Esophagus muscularis mucosa (tissue), 4 donors: ENCODE measurements around the gene DRAP1.

ENCODE experiments used
- CTCF ChIP-seq, 3 experiments: fragments of 200-600 bp in 2 of 3; fragments of 450-650 bp in 1 of 3; sonication (generic) in 2 of 3; IDR thresholded peaks; one replicate each; pipeline ENCODE4 v1.5.1; 2017 to 2019; ENCODE audit warnings: antibody characterized with exemption in 3 of 3, mild to moderate bottlenecking in 2 of 3, moderate library complexity in 1 of 3
- EP300 ChIP-seq: sonication (generic); formaldehyde crosslinking; IDR thresholded peaks from one replicate; pipeline ENCODE4 v1.6.1; 2017; ENCODE audit warnings: antibody characterized with exemption
- POLR2A ChIP-seq: fragments of 450-650 bp; IDR thresholded peaks from one replicate; pipeline ENCODE4 v1.6.1; 2017; ENCODE audit warnings: antibody characterized with exemption, moderate library complexity, mild to moderate bottlenecking, low read depth
- POLR2AphosphoS5 ChIP-seq, 2 donors: sonication (generic); formaldehyde crosslinking; IDR thresholded peaks; one replicate each; pipeline ENCODE4 v1.6.1; 2017; ENCODE audit warnings: antibody characterized with exemption in 2 of 2

GRCh38 chr11:65883058-65883761, 36.0 kb upstream of the DRAP1 start:
- no peak for TF ChIP-seq CTCF (IDR thresholded peaks at IDR 0.05)
- TF ChIP-seq EP300 = no peak
- TF ChIP-seq POLR2AphosphoS5 (IDR thresholded peaks at IDR 0.05) = no peak
- no peak for TF ChIP-seq POLR2A
